NCI-H82 (cell line): ENCODE data around the gene HLA-DOB.
"Not testable (repeated sequence)": the region's sequence is repeated elsewhere in the genome, so short reads cannot be mapped to it uniquely, and the experiment has no call there.

Experiments
- DNase-seq: peaks from one replicate; lab custom pipeline; 2025; lab: John Stamatoyannopoulos, UW

Gene HLA-DOB

DNA sequence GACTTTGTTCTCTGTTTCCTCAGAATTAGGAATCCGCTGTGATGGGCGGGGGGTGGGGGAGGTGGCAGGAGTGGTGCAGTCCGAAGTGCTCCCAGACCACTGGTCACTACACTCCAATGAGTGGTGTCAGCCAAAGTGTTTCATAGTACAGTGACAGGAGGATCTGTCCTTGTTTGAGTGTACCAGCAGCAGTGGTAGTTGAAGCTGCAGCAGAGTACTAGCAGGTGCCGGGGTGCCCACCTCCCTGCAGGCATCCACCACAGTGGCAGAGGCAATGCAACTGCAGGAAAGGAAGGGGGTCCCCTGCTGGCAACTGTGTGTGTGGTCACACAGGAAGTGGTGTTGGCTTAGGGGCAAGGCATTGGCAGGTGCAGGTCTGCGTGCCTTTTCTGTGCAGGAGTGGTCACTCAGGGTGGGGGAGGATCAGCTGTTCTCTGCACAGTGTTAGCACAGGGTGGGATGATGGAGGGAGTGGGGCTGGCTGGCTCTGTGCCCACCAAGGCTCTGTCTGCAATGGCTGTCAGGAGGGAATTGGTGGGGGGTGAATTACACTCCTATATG is 9.7 kb downstream of the HLA-DOB start:
- DNase-seq = no peak

DNA sequence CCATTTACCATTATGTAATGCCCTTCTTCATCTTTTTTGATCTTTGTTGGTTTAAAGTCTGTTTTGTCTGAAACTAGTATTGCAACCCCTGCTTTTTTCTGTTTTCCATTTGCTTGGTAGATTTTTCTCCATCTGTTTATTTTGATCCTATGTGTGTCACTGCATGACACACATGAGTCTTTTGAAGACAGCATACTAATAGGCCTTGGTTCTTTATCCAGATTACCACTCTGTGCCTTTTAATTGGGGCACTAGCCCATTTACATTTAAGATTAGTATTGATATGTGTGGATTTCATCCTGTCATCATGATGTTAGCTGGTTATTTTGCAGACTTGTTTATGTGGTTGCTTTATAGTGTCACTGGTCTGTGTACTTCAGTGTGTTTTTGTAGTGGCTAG is 11.4 kb downstream of the HLA-DOB start:
- not testable (repeated sequence) for DNase-seq

DNA sequence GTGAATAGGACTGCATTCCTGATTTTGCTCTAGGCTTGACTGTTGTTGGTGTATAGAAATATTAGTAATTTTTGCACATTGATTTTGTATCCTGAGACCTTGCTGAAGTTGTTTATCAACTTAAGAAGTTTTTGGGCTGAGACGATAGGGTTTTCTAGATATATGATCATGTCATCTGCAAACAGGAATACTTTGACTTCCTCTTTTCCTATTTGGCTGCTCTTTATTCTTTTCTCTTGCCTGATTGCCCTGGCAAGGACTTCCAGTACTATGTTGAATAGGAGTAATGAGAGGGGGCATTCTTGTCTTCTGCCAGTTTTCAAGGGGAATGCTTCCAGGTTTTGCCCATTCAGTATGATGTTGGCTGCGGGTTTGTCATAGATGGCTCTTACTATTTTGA is 13.4 kb downstream of the HLA-DOB start:
- no peak for DNase-seq

DNA sequence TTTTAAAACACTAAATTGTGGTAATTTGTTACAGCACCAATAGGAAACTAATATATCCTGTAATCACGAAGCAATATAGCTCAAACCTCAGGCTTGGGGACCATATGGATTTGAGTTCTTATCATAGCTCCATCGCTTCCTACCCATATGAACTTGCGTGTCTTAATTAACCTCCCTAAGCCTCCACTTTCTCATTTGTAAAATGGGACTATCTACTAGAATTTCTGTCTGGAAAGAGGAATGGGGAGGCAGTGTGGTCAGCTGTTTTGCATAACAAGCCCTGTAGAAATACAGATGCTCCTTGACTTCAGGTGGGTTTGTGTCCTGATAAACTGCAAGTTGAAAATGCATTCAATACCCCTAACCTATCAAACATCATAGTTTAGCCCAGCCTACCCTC is 17.1 kb downstream of the HLA-DOB start:
- no peak for DNase-seq

DNA sequence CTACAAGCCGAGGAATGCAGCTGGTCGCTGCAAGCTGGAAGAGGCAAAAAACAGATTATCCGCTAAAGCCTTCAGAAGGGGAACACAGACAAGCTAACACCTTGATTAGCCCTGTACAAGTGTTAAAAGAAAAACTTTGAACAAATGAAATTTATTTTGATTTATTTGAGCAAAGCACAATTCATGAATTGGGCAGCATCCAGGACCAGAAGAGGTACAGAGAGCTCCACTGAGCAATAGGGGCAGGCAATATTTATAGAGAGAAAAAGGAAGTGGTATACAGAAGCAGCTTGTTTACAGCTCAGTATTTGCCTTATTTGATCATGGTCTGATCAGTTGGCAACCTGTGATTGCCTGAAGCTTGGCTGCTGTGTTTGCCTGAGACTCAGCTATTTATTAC is 17.6 kb downstream of the HLA-DOB start:
- DNase-seq = no peak

DNA sequence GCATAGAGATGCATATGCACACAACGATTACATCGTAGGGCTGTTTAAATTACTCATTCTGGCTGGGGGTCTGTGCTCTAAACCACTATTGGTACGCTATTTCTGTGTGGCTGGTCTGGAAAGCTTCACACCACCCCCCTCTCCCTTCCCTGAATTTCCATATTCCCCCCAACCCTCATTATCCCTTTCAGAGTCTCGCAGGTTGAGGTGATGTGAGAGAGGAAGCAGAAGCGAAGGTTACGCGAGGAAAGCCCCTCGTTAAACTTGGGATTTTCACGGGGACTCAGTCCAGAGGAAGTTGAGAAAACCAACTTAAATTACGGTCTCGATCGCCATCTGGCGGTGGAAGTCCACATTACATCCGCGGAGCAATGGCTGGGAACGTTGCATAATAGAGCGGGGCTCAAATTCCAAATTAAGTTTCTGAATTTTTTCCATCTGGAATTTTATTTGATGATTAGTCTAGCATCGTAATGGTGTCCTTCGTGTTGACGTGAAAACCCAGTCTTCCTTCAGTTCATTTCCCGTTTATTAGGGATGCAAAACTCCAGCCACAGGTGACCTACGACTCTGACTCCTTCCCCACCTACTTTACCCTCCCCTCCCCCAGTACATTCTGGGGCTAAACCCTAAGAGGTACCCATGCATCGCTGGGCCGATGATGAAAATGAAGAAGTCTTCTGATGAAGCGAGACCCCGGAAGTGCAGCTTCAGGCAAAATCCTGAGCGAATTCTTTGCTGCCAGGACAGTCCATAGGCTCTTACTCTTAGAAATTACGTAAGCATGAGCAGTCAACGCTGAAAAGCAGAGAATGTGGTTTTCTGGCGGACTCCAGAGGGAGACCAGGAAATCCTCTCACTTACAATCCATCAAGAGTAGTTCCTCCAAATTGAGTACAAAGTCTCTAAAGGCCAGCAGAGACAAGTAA is 19.7 kb downstream of the HLA-DOB start:
- DNase-seq = peak; percentile 76

DNA sequence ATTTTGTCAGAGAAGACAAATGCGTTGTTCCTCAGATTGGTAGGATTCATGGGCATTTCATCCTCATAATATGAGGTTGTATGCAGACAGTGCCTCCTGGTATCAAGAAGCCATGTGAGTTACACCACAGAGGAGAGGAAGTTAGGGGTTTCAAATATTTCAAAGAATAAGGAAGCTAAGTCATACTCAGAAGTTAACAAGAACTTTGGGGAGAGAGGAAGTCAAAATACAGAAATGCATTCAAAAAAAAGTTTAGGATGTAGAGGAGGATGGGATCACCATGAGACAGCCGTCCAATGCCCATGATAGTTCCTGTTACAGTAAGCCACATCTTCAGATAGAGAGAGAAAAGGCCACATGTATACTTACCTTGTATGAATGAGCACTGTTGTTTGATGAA is 22.3 kb downstream of the HLA-DOB start:
- no peak for DNase-seq

DNA sequence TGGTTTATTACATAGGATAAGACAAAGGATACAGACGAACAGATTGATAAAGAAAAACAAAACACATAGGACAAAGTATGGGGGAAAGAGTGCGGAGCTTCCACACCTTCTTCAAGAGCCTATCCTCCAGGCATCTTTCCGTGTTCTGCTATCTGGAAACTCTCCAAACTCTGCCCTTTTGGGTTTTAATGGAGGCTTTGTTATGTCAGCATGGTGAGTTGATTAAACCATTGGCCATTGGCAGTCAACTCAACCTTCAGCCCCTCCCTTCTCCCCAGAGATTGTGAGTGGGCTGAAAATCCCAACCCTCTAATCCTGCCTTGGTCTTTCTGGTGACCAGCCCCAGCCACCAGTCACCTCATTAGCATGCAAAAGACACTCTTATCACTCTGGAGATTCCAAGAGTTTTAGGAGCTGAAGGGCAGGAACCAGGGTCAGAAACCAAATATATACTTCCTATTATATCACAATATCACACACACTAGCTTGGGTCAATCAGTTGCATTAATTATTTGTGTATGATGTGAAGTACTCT is 23.8 kb downstream of the HLA-DOB start:
- no peak for DNase-seq

DNA sequence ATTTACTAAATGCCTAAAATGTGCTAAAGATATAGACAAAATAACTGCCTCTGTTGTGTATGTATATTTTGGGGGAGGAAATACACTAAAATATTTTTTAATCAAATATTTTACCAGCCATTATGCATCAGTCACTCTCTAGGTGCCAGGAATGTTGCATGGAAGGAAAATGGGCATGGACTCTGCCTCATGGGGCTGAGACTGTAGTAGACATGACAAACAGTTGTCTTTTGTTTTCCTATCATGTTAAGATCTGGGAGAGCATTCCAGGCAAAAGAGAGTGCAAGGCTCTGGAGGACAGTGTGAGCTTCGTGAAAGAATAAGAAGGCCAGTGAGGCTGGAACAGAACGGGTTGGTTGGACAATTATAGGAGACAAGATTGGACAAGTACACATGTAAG is 26.5 kb downstream of the HLA-DOB start:
- no peak for DNase-seq

DNA sequence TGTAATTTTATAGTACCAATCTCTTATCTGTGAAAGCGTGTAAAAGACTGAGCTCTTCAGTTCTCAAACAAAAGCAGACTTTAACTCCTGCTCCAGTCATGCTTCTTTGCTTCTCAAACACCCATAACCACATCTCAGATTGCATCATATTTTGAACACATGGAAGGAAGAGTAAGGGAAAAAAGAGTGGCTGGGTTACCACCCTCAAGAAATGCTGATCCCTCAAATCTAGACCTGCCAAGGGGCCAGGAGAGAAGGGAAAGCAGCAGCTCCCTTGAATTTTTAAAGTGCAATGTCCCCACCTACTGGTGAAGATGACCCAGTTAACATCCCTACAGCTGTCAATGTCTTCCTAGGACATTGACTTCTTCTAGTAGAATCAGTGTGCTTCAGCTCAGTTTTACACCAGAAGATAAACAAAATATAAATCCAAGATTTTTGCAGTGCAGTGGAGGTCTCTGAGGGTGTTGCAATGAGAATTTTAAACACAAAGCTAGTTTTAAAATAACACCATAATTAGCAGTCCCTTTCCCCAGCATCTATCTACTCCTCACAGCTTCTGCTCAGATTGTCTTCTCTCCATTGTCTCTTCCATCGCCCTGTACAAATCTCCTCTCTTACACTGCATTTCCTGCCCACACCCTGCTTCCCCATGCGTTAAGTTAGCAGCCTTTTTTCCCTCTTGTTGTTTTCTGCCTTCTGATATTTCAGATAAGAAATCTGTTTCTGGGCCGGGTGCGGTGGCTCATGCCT is 30.8 kb downstream of the HLA-DOB start:
- peak; percentile 76 for DNase-seq

DNA sequence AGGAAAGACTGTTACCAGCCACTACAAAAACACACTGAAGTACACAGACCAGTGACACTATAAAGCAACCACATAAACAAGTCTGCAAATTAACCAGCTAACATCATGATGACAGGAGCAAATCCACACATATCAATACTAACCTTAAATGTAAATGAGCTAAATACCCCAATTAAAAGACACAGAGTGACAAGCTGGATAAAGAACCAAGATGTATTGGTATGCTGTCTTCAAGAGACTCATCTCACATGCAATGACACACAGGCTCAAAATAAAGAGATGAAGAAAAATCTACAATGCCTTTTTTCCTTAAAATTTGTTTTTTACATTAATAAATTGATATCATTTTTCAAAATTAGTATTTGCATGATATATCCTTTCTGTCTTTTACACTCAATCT is 33.9 kb downstream of the HLA-DOB start:
- DNase-seq = not testable (repeated sequence)

DNA sequence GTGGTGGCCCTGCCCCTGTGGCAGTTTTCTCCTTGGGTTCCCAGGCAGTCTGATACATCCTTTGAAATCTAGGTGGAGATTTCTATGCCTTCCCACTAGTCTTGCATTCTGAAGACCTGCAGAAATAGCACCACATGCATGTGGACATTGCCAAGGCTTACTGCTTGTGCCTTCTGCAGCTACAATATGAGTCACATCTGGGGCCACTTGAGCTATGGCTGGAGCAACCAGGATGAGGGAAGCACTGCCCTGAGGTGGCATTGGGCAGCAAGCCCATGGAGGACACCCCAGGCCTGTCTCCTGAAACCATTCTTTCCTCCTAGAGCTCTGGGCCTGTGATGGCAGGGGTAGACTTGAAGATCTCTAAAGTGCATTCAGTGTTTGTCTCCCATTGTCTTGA is 37.8 kb downstream of the HLA-DOB start:
- DNase-seq = no peak

DNA sequence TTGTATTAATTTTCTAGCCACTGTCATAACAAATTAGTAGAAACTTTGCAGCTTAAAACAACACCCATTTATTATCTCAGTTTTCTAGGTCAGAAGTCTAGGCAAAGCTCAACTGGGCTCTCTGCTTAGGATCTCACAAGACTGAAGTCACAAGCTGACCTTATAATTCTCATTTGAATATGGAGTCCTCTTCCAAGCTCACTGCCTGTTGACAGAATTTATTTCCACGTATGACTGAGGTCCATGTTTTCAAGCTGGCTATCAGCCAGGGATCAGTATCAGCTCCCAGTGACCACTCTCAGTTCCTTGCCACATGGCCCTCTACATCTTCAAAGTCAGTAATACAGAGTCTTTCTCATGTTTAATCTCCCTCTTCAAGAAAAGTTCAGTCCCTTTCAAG is 41.7 kb downstream of the HLA-DOB start:
- no peak for DNase-seq

DNA sequence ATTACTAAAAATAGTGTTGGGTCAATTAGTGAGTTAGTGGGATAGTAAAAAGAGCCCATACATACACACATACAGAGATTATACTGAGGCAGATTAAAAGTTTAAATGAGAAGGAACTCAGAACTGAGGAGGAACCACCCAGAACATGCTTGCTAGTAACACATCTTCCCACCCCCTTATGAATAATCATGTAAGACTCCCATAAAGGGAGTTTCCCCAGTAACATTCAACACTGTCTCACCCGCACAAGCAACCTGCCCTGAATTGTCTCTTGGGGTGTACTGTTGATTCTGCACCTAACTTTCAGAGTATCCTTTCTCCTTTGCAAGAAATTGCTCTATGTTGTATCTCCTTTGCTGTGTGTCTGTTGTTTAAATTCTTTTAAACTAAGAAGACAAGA is 42.4 kb downstream of the HLA-DOB start:
- no peak for DNase-seq

DNA sequence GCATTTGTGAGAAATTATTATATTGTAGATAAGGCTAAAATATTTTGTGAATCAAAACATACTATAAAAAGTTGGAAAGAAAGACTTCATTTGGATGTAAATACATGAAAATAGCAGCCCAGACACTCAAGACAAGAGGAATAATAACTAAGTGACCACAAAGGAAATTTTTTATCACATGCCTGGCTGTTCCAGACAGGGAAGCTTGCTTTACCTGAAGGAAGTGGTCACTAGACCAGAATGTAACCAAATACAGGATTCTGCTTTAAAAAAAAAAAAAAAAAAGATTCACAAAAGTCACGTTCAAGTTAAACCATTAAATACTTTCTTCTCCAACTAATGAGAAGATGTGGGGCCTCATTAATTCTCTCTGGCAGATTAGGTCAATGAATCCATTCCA is 44.1 kb downstream of the HLA-DOB start:
- DNase-seq = no peak

DNA sequence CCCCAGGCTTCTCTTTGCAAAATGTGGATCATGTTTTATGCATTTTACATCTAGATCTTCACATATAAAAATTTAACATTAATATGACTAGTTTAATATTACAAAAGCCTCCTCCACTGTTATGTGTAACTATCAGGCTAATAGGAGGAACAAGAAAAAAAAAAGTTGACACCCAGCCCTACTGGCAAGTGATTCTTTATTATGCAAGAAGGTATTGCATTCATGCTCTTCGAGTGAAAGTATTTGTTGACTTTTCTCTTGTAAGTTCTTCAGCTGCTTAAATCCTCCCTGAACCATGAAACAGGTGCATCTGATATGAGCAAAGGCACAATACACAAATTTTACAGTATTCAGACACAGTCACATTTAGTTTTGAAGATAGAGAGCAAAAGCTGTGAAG is 52.8 kb downstream of the HLA-DOB start:
- no peak for DNase-seq

DNA sequence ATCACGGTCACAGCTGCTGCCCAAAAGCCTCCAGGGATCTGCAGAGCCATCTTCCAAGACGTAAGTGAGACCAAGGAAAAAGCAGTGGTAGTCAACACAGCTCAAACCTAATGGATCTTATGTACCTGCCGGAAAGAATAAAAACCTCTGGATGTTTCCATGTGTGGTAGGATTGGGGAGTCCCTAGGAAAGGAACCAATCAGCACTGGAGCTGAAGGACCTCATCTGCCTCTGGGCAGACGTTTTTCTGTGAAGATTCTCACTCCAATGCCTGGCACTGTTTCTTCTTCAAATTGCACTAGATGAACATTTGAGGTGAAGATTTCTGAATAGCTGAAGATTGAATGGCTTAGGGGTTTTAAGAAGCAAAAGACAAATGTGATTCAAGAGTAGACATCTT is 53.4 kb downstream of the HLA-DOB start, which contains the start of gene HLA-DQB2:
Gene HLA-DQB2 (minus strand): TSS at position 112 of the 400 bp plus-strand sequence. CDS start 62 bp downstream, at position 50.
- peak; percentile 23 for DNase-seq
